PC-9 (cell line): ENCODE measurements around the gene S100A6.

Experiments
- CTCF ChIP-seq: fragments of 200-600 bp; sonication (generic); conservative IDR thresholded peaks from 2 replicates; pipeline ENCODE4 v1.6.1; 2017; ENCODE audit warnings: mixed run types, antibody characterized with exemption, mild to moderate bottlenecking, moderate library complexity
- EZH2 ChIP-seq: fragments of 200-600 bp; sonication (generic); IDR thresholded peaks from 2 replicates; pipeline ENCODE4 v1.8.0; 2017; ENCODE audit warnings: antibody characterized with exemption, low read depth

- TF ChIP-seq EZH2 (no peak), CTCF (no peak)
Observed at GRCh38 chr1:153505576-153505975, 30.2 kb downstream of the S100A6 start.
